Measurements from ENCODE around the gene CEP290. TPM values are rescaled to one million over a fixed set of nuclear protein-coding genes. Genes with fewer than 3 reads are reported as not detected.

The CEP290 gene
- total and polyA plus RNA-seq, 8 donors: 3.6 to 8.9 (median 4.4) TPM

DNA sequence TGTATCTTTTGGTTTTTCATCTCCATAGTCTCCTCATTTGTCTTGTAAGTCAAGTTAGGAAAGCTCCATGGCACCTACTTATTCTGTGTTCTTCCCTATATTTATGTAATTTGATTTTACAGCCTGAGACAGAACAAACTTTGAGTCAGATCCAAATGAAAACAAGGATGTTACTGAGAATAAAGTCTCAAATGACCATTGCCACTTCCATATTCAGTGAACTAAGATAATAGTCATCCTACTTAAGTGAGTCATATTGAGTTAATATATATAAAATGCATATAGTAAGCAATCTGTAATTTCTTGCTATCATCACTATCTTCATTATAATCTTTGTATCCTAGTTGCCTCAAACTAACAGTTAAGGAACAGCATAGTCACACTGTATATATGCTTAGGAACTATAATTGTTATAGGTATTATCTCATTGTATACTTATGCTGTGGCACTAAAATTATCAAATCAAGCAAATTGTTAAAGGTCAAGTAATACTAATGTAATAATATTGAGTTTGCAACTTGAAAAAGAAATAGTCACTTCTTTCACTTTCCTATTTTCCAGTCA is 31.0 kb upstream of the CEP290 start:
- no peak for ATAC-seq
- FAIRE-seq: no peak
- peaks cover 0 to 10% (median 3%) of the 10 kb centered on the region in 3 donors for H3K36me3 ChIP-seq
- no peaks in the 10 kb centered on the region for H3K4me1 ChIP-seq
- no peaks in the 10 kb centered on the region for H3K27me3 ChIP-seq
- TF ChIP-seq, protein P1, sequence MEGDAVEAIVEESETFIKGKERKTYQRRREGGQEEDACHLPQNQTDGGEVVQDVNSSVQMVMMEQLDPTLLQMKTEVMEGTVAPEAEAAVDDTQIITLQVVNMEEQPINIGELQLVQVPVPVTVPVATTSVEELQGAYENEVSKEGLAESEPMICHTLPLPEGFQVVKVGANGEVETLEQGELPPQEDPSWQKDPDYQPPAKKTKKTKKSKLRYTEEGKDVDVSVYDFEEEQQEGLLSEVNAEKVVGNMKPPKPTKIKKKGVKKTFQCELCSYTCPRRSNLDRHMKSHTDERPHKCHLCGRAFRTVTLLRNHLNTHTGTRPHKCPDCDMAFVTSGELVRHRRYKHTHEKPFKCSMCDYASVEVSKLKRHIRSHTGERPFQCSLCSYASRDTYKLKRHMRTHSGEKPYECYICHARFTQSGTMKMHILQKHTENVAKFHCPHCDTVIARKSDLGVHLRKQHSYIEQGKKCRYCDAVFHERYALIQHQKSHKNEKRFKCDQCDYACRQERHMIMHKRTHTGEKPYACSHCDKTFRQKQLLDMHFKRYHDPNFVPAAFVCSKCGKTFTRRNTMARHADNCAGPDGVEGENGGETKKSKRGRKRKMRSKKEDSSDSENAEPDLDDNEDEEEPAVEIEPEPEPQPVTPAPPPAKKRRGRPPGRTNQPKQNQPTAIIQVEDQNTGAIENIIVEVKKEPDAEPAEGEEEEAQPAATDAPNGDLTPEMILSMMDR (IDR thresholded peaks at IDR 0.05): no peak
- intact Hi-C loops (cut with DNase I): no loop called here
- H3K27ac ChIP-seq: no peak overlapping the region
- no peak for DNase-seq
- H3K4me3 ChIP-seq: no peak overlapping the region
- H3K9me3 ChIP-seq: no peaks in the 10 kb centered on the region

DNA sequence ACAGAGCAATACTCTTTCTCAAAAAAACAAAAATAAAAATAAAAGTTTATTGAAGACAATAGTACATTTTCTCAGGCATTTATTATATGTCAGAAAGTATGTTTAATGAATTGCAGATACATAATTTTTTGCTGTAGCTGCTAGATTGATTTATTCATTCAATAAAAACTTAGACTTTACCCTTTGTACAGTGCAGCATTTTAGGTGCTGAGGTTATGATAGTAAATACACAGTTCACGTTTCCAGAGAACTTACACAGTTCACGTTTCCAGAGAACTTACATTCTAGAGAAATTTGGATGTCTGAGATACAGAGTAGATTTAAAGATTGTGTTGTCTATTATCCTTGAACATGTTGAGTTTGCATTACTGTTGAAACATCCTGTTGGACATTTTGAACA is 25.5 kb upstream of the CEP290 start:
- no peak for FAIRE-seq
- TF ChIP-seq, protein P1 (IDR thresholded peaks at IDR 0.05): no peak
- H3K4me3 ChIP-seq: no peak overlapping the region
- H3K27ac ChIP-seq: no peak overlapping the region
- DNase-seq: no peak
- WGBS, 2 donors: 90 to 91% methylated on average over 2 of the region's 2 CpGs
- no peak for ATAC-seq
- no peaks in the 10 kb centered on the region for H3K27me3 ChIP-seq
- H3K36me3 ChIP-seq: peaks cover 0 to 11% (median 3%) of the 10 kb centered on the region in 3 donors
- H3K4me1 ChIP-seq: no peaks in the 10 kb centered on the region
- peaks cover 0 to 4% (median 0%) of the 10 kb centered on the region in 4 donors for H3K9me3 ChIP-seq
- intact Hi-C loops (cut with DNase I): no loop called here

GRCh38 chr12:88166179-88166578 is 24.3 kb upstream of the CEP290 start:
- Histone ChIP-seq H3K36me3 (peaks cover 0 to 12% (median 3%) of the 10 kb centered on the region in 3 donors), H3K27ac (no peak overlapping the region), H3K4me3 (no peak overlapping the region), H3K4me1 (no peaks in the 10 kb centered on the region), H3K9me3 (peaks cover 0 to 4% (median 0%) of the 10 kb centered on the region in 4 donors), H3K27me3 (no peaks in the 10 kb centered on the region)
- 77 to 83% methylated on average over 1 of the region's 1 CpG for WGBS, 2 donors
- ATAC-seq (no peak), DNase-seq (no peak), FAIRE-seq (no peak)
- intact Hi-C loops (cut with DNase I): no loop called here
- TF ChIP-seq, protein P1 (IDR thresholded peaks at IDR 0.05): no peak

- Histone ChIP-seq H3K4me3 (no peak overlapping the region), H3K27ac (no peak overlapping the region), H3K4me1 (no peaks in the 10 kb centered on the region), H3K36me3 (peaks cover 0 to 17% (median 3%) of the 10 kb centered on the region in 3 donors), H3K9me3 (peaks cover 0 to 4% (median 0%) of the 10 kb centered on the region in 4 donors), H3K27me3 (no peaks in the 10 kb centered on the region)
- DNase-seq (no peak), FAIRE-seq (no peak), ATAC-seq (no peak)
- TF ChIP-seq, protein P1 (IDR thresholded peaks at IDR 0.05): no peak
- intact Hi-C loops (cut with DNase I): no loop called here
- WGBS, 2 donors: 90 to 94% methylated on average over 2 of the region's 2 CpGs
These were observed 21.5 kb upstream of the CEP290 start for GRCh38 chr12:88163371-88163770.

DNA sequence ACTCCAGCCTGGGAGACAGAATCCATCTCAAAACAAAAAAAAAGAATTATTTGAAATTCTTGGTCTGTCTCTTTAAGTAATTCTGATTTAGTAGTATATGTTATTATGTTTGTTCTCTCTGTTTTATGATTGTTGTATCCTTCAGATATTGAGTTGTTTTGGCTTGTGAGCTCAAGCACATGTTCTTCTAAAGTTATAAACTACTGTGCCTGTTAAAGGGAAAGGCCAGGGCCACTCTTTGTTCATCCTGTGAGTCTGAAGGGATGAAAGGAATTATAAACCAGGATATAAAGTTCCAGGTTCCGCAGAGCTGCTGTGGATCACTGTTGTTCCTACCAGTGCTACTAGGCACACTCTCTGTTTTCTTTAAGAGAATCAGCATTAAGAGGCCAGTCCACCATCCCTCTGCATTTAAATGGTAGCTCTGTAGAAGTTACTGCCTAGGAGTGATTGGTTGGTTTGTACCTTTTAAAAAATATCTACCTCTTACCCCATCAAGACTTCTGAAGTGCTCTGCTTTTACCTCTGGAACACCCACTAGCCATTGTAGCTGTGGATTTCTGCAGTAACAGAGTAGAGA is 14.3 kb upstream of the CEP290 start:
- Histone ChIP-seq H3K27ac (no peak overlapping the region), H3K36me3 (peaks cover 0 to 5% (median 0%) of the 10 kb centered on the region in 3 donors), H3K4me3 (no peak overlapping the region), H3K9me3 (no peaks in the 10 kb centered on the region), H3K4me1 (no peaks in the 10 kb centered on the region), H3K27me3 (no peaks in the 10 kb centered on the region)
- no peak for DNase-seq
- TF ChIP-seq, protein P1 (IDR thresholded peaks at IDR 0.05): no peak
- FAIRE-seq: no peak
- WGBS, 2 donors: 88 to 100% methylated on average over 1 of the region's 1 CpG
- intact Hi-C loops (cut with DNase I): loop anchor here in 1 of 3 donors (10.0 kb wide), 1 partner anchor 839 kb away; no protein-coding TSS in a partner anchor
- no peak for ATAC-seq
